AG20443 (cell line): Measurements from ENCODE around the gene PDS5B.
"Not testable (repeated sequence)": the region's sequence is repeated elsewhere in the genome, so short reads cannot be mapped to it uniquely, and the experiment has no call there.

Source experiments
- DNase-seq: peaks from one replicate; pipeline ENCODE4 v3.0.0; 2012; ENCODE audit warnings: low spot score, mixed read lengths

PDS5B gene

GRCh38 chr13:32659736-32660135, 73.5 kb downstream of the PDS5B start:
- no peak for DNase-seq

GRCh38 chr13:32660227-32660626, 74.0 kb downstream of the PDS5B start:
- no peak for DNase-seq

GRCh38 chr13:32661685-32662084, 75.4 kb downstream of the PDS5B start:
- DNase-seq: no peak

- DNase-seq: no peak
Observed at GRCh38 chr13:32663660-32664059, 77.4 kb downstream of the PDS5B start.

GRCh38 chr13:32666990-32667571, 80.8 kb downstream of the PDS5B start:
- no peak for DNase-seq

GRCh38 chr13:32669030-32669646, 82.9 kb downstream of the PDS5B start:
- DNase-seq: peak; percentile 42

- DNase-seq: no peak
Observed at GRCh38 chr13:32674503-32674902, 88.3 kb downstream of the PDS5B start.

- peak; percentile 5 for DNase-seq
Observed at GRCh38 chr13:32676242-32676641, 90.0 kb downstream of the PDS5B start.

- no peak for DNase-seq
Observed at GRCh38 chr13:32682130-32682529, 95.9 kb downstream of the PDS5B start.

- DNase-seq: no peak
Observed at GRCh38 chr13:32682740-32683139, 96.5 kb downstream of the PDS5B start.

- DNase-seq: no peak
Observed at GRCh38 chr13:32687275-32687674, 101.0 kb downstream of the PDS5B start.

- DNase-seq: no peak
Observed at GRCh38 chr13:32695602-32696250, 109.5 kb downstream of the PDS5B start.

- no peak for DNase-seq
Observed at GRCh38 chr13:32707471-32707870, 121.2 kb downstream of the PDS5B start.

GRCh38 chr13:32713397-32713796, 127.1 kb downstream of the PDS5B start:
- DNase-seq: no peak

GRCh38 chr13:32716201-32716600, 129.9 kb downstream of the PDS5B start:
- DNase-seq: not testable (repeated sequence)

GRCh38 chr13:32720026-32720425, 133.8 kb downstream of the PDS5B start:
- no peak for DNase-seq

GRCh38 chr13:32721131-32722034, 135.1 kb downstream of the PDS5B start:
- not testable (repeated sequence) for DNase-seq

- no peak for DNase-seq
Observed at GRCh38 chr13:32722340-32722739, 136.1 kb downstream of the PDS5B start.

- no peak for DNase-seq
Observed at GRCh38 chr13:32723987-32724386, 137.7 kb downstream of the PDS5B start.

GRCh38 chr13:32726374-32727037, 140.3 kb downstream of the PDS5B start:
- DNase-seq: no peak

GRCh38 chr13:32728327-32728726, 142.1 kb downstream of the PDS5B start:
- DNase-seq: no peak

GRCh38 chr13:32729097-32729496, 142.8 kb downstream of the PDS5B start:
- not testable (repeated sequence) for DNase-seq
